ENCODE data around the gene NCSTN.

Gene NCSTN

GRCh38 chr1:160351629-160352028, 8.4 kb downstream of the NCSTN start:
- DNase-seq (ENCODE audit: low read depth, low spot score) = no peak

DNA sequence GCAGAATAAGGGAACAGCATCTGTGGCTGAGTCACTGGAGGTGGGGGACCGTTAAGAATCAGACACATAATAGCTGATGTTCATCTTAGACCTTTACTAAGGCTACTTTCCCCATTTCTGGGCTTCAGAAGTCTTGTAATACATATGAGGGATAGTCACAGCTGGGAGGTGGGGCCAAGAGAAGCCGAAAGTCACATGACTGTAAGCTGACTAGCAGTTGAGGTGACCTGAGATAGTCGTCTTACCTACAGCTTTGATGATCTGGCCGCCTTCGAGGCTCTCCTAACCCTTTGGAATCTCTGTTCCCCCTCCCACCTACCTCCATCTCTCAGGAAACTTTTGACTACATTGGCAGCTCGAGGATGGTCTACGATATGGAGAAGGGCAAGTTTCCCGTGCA, 9.4 kb downstream of the NCSTN start:
- no peak for DNase-seq (ENCODE audit: low read depth, low spot score)

GRCh38 chr1:160353223-160353622, 10.0 kb downstream of the NCSTN start:
- DNase-seq (ENCODE audit: low read depth, low spot score) = peak; percentile 13

- peak; percentile 47 for DNase-seq (ENCODE audit: low read depth, low spot score)
Observed at GRCh38 chr1:160354388-160354985, 11.3 kb downstream of the NCSTN start.

GRCh38 chr1:160357286-160358002, 14.3 kb downstream of the NCSTN start:
- DNase-seq (ENCODE audit: low read depth, low spot score) = no peak

DNA sequence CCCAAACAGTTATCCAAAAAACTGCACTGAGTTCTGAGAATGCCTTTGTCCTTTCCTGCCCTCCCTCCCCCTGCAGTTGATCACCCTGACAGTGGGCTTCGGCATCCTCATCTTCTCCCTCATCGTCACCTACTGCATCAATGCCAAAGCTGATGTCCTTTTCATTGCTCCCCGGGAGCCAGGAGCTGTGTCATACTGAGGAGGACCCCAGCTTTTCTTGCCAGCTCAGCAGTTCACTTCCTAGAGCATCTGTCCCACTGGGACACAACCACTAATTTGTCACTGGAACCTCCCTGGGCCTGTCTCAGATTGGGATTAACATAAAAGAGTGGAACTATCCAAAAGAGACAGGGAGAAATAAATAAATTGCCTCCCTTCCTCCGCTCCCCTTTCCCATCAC, 14.9 kb downstream of the NCSTN start:
- no peak for DNase-seq (ENCODE audit: low read depth, low spot score)

GRCh38 chr1:160359559-160360226, 16.5 kb downstream of the NCSTN start:
- DNase-seq (ENCODE audit: low read depth, low spot score) = peak; percentile 39

GRCh38 chr1:160360227-160360695, 17.1 kb downstream of the NCSTN start:
- DNase-seq (ENCODE audit: low read depth, low spot score) = no peak

- no peak for DNase-seq (ENCODE audit: low read depth, low spot score)
Observed at GRCh38 chr1:160361199-160361598, 18.0 kb downstream of the NCSTN start.

- no peak for DNase-seq (ENCODE audit: low read depth, low spot score)
Observed at GRCh38 chr1:160361814-160362167, 18.6 kb downstream of the NCSTN start.

- no peak for DNase-seq (ENCODE audit: low read depth, low spot score)
Observed at GRCh38 chr1:160362168-160362957, 19.2 kb downstream of the NCSTN start.

DNA sequence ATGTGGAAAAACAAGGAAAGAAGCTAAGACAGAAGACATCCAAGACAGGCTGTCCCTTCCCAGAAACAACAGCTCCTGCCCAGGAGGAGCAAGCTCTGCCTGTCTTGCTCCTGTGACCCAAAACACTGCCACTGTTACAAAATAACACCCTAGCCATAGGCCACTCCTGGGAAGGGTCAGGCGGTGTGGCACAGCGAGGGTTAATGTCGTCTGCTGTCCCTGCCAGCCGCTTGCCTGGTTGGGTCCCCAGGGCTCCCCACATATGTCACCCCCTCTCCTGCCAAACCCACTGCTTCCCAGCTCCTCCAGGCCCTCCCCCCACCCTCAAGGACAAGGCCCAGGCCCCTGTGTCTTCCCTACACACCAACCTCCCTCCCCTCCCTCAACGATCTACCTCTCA, 19.8 kb downstream of the NCSTN start:
- DNase-seq (ENCODE audit: low read depth, low spot score) = no peak

- DNase-seq (ENCODE audit: low read depth, low spot score) = no peak
Observed at GRCh38 chr1:160363951-160364735, 21.0 kb downstream of the NCSTN start.

- no peak for DNase-seq (ENCODE audit: low read depth, low spot score)
Observed at GRCh38 chr1:160365325-160365724, 22.1 kb downstream of the NCSTN start.

DNA sequence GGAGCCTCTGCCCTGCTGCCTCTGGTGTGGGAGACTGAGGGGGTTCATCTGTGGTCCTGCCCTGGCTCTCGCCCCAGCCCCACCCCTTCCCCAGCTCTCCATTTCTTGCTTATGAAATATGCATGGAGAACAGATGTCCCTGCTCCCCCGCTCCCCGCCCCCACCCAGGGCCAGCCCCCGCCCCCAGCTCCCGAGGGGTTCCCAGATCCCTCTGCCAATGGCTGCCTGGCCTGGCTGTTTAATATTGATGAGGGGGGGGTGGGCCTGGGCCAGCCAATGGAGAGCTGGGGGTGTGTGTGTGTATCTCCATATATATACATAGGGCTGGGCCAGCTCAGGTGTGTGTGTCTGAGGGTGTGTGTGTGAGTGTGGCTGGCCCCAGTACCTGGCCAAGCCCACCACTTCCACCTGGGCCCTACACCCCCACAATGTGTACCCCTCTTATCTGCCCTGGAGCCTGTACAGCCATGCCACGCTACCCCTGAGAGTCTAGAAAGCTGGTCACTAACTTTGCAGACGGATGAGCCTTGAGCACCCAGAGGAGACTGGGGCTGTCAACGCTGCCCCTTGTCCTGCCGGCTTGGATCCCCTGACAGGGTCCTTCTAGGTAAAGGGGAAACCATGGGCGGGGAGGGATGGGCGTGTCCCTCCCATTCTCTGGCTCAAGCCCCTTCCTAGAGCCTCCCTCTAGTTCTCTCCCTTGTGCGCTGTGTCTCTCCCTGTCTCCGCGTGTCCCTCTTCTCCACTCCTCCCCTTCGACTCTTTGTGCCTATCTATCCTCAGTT, 23.7 kb downstream of the NCSTN start, which contains the start of gene NHLH1:
Gene NHLH1 (plus strand): TSS at position 341 of the 785 bp plus-strand sequence. CDS start 3,661 bp downstream, outside the sequence.
- DNase-seq (ENCODE audit: low read depth, low spot score) = no peak

DNA sequence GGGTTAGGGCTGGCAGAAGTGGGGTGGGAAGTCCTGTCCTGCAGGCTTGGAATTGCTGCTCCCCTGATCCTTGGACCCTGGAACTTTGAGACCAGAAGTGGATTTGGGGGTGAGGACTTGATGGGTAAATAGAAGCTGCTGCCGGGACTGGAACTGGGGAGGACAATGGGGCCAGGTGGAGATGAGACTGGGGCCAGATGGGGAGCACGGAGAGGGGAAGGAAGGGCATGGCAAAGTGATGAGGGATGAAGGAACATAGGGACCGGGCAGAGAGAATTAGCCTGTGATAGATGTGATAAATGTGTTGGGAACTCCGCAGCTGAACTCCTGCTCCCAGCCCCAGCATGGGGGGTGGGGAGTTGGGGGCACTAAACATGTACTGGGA, 24.3 kb downstream of the NCSTN start:
- no peak for DNase-seq (ENCODE audit: low read depth, low spot score)

- no peak for DNase-seq (ENCODE audit: low read depth, low spot score)
Observed at GRCh38 chr1:160367934-160368923, 25.0 kb downstream of the NCSTN start.

DNA sequence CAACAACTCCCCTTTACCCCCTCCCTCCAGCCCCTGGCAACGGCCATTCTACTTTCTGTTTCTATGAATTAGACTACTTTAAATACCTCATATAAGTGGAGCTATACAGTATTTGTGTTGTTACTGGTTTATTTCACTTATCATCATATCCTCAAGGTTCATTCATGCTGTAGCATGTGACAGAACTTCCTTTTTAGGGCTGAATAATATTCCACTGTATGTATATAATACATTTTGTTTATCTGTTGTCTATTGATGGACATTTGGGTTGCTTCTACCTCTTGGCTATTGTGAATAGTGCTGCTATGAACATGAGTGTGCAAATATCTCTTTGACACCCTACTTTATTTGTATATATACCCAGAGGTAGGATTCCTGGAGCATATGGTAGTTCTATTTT, 25.9 kb downstream of the NCSTN start:
- no peak for DNase-seq (ENCODE audit: low read depth, low spot score)

Measured in astrocyte of the hippocampus (primary cell).